HG02759 (cell line): ENCODE data around the gene PPP3CA.

ENCODE experiments used
- ATAC-seq: cut with Tn5 transposase; IDR thresholded peaks from one replicate; pipeline ENCODE4 v1.9.1; 2021; ENCODE audit warnings: mild to moderate bottlenecking, moderate library complexity; ENCODE audit not compliant: unreplicated experiment

PPP3CA gene

DNA sequence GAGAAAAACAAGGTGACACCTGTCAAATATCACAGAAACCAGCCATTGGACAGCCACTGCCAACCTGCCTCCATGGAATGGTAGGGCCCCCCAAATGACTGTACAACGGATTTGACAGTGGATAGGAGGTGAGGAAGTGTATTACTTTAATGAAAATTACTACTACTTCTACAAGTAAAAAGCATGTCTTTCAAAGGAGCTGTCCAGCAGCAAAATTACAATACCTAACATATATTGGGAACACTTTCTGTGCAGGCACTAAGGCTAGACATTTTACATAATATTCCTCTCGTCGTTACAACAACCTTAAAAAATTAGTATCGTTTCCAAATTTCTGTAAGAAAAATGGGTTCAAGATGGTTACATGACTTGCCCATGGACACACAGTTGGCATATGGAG lies 14.9 kb downstream of the PPP3CA start:
- no peak for ATAC-seq

DNA sequence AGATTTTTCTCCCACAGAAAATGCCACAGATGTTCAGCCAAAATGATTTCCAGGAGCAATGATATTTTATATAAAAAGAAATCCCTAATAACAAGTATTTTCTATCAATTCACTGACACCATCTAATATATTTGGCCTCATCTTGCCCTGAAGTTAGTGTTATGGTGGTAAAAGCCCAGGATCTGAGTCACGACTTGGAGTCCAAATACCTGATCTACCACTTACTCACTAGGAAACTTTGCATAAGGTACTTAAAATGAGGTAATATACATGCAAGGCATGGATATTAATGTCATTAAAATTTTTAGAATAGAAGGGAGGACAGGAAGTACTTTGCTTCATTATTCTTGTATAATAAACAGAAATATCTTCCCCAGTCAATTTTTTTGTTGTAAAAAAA lies 16.3 kb downstream of the PPP3CA start:
- no peak for ATAC-seq

DNA sequence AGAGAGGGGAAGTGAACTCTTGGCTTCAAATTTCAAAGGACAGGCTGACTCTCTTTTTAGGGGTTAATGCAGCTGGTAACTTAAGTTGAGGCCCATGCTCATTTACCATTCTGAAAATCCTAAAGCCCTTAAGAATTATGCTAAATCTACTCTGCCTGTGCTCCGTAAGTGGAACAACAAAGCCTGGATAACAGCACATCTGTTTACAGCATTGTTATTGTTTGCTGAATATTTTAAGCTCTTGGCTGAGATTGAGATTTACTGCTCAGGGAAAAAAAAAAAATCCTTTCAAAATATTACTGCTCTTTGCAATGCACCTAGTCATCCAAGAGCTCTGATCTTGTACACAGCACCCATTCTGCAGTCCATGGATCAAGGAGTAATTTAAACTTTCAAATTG lies 17.7 kb downstream of the PPP3CA start:
- no peak for ATAC-seq

DNA sequence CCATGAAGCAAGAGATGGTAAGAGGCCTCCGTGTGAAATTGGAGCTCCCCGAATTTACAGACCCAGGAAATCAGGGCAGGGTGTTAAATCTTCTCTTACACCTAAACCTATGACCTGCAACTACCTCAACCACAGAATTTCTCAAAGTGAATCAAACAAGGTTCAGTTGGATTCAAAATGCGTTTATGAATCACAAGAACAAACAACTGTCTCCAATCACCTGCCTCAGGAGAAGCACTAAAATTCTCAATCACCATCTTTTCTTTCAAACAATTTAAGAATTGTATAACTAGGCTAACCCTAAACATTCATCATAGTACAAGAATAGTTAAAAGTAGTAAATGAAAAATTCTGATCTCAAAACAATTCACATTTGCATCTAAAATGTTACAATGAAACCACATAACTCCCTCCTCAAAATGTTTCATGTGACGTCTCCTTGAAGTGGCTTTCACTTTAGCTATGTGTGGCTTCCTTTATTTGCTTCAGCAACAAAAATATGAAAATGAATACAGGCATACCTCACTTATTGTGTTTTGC lies 19.2 kb downstream of the PPP3CA start:
- peak; percentile 90 for ATAC-seq

DNA sequence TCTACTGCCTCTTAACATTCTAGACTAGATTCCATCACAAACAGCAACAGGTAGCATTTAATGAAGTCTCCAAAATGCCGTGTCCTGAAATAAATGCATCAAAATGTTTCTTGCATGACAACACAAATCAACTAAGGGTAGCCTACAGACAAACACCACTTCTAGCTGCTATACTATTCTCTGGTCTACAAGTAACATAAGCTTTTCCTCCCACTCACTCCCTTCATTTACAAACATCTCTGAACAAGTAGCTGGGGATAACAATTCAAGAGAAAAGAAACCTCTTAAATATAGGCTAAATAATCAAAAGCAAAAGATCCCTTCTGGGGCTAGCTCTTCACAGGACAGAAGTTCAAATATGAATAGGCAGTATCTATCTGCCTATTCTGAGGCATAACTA lies 20.8 kb downstream of the PPP3CA start:
- ATAC-seq: no peak

DNA sequence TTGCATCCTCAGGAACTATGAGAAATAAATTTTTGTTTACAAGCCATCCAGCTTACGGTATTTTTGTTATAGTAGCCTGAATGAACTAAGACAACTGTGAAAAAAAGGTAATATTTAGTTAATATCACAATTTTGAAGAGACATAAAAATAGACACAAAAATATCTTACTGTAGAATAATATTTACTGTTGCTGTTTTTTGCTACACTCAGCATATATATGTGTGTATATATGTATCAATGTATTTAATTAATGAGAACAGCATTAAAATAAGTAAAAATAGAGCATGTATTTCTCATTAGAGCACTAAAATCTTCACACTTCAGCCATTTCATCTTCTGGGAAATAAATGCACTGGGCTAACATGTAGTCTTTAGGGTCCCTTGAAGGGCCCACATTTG lies 24.6 kb downstream of the PPP3CA start:
- ATAC-seq: no peak

DNA sequence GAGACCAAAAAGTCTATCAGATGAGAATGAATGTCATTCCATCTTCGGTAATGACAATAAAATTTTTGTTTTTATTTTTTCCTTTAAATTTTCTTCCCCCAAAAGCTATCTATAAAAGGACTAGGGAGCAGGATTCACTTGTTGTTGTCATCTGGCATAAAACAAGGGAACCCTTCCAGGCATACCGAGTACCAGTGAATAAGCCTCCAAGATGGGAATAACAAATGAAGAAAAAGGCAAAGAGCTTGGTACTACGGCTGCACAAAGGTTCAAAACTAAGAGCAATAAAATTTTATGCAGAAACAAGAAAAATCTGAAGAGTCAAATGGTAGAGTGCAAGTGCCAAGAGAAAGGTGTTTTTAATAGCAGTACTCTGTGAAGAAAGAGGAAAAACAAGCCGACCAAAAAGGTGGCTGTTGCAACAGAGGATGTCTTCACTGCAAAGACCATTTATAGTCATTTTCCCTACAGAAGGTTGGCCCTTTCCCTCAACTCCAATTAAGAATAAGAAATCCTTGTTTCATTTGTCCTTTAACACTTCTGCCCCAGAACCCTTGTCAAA lies 25.8 kb downstream of the PPP3CA start:
- ATAC-seq: no peak

DNA sequence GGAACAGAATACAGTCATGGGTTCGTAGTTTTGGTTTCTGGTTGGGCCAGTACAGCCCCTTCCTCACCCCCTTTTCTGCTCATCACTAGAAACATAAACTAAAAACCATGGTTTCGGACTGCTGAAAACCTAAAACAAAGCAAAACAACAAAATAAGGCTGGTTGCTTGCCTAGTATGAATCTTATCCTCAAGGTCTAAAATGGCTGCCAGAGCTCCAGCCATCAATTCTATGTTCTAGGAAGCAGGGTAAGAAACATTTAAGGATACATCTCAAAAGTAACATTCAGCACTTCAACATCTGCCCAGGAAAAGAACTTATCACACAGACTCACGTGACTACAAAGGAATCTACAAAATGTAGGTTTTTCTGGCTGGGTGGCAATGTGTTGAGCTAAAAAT lies 31.5 kb downstream of the PPP3CA start:
- no peak for ATAC-seq

DNA sequence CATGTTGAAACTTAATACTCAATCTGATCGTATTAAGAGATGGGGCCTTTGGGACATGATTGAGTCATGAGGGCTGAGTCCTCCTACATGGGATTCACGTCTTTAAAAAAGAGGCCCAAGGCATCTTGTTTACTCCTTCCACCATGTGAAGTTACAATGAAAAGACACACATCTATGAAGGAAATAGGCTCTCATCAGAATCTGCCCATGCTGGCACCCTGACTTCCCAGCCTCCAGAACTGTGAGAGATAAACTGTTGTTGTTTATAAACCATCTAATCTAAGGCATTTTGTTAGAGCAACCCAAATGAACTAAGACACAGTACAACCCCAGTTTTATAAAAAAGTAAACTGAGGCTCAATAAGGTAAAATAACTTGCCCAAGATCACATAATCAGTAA lies 32.3 kb downstream of the PPP3CA start:
- no peak for ATAC-seq

DNA sequence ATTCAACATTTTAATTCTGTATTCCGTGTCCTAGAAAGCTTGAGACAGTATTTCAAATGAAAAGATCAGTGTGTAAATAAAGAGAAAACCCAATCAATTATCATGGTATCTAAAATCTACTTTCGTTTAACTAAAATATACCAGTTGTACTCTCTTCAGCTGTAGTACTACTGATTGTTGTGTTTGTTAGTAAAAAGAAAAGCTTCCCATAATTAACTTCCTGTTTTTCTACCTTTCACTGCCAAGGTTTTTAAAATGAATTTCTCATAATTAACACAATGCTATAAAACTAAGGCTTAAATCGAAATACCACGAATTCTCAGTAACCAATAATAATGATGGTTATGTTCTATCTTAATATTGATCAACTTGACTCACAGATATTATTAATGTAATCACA lies 37.4 kb downstream of the PPP3CA start:
- no peak for ATAC-seq

DNA sequence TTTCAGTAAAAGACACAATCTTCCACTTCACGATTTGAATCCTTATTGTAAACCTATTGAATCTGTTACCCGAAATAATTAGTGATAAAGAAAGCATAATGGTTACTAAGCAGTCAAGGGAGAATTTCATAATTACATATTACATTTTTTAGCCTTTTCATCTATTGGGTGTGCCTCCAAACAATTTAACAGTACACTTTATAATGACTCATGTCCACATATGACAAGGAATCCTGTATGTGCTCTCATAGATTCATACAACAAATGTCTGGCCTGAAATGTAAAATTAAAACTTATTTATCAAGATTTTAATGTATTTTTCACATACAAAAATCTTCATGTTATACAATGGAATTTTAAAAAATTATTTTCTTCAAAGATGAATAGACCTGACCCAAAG lies 39.4 kb downstream of the PPP3CA start:
- ATAC-seq: no peak

DNA sequence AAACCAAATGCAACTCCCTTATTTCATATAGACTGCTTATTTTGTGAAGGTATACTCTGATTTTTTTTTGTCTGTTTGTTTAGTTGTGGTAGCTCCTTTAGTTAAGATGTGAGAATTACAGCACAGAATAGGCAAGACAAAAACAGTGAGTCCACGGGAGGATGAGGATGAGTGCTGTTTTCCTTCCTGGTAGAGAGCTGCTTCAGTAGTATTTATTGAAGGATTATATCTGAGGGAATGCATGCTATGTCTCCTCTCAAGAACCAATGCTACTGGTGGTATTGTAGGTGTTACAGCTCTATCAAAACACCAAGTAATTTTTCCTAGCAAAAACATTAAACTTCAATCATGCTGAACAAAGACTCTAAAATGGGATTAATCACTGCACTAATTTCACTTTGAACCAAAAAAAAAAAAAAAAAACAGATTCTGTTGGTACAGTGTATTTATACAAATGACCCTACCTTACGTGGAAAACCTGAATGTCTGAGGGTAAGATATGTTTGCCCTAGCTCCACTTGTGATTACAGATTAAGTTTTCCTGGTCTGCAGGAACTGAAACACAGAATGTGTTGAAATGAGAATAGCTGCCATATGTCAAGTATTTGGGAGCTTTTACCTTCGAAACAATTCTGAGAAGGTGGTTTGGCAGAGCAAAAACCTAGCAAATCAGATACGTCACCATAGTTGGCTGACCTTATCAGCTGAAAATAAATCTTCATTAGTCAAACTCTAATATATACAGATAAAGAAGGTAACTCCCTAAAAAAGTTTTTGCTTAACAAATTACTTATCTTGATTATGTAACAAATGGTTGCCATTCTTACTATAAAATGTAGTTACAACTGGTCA lies 40.3 kb downstream of the PPP3CA start:
- peak; percentile 22 for ATAC-seq

DNA sequence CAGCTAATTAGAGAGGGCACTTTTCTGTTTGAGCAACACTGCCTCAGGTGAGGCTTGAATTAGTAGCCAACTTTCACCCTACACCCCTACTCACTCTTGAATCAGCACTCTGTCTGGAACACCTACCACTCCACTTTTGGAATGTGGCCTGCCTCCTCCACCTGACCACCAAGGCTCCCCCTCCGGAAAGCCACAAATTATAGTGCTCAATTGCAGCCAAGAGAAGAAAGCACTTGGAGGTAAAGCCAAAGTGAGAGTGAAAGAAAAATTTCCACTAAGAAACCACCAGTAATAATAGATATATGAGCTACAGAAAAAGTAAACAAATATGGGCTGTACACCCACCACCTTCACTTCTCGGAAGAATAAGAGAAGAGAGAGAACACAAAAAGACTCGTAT lies 41.1 kb downstream of the PPP3CA start:
- peak; percentile 72 for ATAC-seq

DNA sequence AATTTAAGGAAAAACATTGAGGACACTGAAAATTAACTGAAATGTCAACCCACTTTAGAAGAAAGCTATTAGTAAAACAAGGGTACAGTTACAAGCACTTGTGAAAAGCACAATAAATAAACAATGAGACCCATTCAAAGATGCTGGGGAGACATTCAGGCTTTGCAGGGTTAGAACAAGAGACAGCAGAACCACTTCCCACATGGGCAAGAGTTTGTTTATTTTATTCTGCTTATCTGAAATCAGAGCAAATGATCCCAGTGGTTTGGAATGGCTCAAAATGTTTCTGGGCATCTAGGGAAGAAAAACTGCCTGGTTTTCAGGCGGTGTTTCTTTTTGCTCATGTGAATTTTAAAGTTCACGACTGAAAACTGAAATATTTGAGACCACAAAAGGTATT lies 42.4 kb downstream of the PPP3CA start:
- no peak for ATAC-seq

DNA sequence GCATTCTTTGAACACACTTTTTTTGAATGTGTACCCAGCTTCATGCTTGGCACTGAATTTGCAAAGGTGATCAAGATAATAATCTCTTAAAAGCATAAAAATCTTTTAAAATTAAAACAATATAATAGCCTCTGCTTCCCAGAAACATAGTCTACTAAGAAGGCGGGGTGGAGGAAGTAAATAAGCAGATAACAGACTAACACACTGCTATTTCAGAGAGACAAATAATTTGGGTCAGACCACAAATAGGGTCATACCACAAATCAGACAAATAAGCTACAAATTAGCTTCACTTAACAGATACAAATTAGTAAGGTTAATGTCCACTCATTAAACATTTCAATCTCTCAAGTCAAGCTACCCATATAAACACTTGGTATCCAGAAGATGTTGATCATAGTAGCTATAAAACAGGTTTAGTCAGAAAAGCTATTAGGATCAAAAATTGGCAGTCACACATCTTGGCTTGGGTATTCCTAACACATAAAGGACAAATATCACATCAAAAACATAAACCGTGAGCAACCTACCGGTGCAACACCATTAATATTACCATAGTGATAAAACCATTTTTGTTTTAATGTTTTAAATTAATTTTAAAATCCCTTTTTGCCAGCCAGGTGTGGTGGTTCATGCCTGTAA lies 47.3 kb downstream of the PPP3CA start:
- ATAC-seq: no peak

DNA sequence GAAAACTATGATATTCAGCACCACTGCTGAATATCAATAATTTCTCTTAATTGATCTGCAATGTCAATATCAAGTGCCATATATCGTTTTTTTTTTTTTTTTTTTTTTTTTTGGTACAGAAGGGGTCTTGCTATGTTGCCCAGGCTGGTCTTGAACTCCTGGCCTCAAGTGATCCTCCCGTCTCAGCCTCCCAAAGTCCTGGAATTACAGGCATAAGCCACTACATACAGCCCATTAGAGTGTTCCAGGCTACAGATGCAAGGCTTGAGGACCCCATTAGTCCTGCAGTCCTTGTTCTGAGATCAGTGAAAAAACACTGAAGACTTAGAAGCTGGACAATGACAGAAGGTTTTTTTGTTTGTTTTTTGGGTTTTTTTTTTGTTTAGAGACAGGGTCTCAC lies 48.3 kb downstream of the PPP3CA start:
- no peak for ATAC-seq

DNA sequence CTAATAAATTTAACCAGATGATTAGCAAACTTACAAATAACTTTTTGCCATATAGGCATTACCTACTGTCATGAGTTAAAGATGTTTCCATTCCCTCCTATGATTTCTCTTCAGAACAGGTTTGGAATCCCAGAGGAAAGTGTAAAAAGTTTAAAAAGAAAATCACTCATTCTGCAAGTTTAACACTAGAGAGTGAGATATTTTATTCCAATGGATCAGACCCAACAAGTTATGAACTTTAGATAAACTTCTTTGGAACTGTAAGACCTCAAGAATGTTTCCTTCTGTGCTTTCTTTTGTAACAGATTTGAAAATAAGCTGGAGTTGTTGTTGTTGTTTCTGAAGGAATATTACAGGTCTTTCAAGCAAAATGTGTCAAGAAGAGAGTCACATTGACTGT lies 51.6 kb downstream of the PPP3CA start:
- ATAC-seq: no peak

DNA sequence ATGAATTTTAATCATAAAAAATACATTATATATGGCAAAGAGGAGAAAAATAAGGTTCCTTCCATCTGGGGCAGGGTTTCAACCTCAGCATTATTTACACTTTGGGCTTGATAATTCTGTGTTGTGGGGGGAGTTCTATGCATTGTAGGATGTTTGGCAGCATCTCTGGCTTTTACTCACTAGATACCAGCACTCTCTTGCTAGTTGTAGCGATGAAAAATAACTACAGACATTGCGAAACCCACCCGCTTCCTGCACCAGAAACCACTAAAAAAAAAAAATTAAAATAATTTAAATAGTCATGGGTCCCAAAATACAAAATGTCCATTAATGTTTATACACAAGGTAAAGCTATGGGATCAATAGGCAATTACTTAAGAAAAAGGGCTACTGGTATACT lies 52.7 kb downstream of the PPP3CA start:
- ATAC-seq: no peak

DNA sequence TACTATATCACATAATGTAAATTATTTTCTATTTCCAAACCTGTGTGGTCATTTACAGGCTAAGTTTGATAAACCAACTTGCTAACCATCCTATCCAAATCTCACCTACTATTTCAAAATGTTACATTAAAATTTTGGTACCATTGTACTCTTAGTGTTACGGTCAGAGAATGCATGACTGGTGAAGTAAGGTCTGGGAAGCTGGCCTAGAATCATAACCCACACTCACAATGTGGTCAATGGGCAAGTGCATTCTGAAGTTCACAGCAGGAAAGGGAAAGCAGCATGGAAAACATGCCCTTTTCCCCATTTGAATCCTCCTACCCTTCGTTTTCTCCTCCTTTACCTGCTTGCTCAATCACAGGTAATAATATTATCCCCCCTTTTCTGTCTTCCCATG lies 54.4 kb downstream of the PPP3CA start:
- ATAC-seq: no peak

DNA sequence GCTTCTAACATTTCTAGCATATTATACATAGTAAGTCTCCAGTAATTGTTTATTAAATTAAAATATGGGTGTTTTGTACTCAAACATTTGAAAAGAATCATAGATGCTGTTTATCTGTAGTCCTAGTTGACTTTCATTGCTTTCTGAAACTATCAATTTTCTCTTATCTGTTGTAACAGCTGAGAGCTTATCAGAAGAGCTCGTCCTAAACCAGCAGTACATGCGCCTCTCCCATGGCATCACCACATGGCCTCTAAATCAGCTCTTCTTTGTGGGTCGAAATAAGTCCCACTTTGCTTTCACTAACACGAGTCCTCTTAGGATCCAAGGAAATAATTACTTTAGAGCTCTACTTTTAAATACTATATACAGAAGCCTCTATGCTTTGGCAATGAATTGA lies 55.1 kb downstream of the PPP3CA start:
- ATAC-seq: no peak

DNA sequence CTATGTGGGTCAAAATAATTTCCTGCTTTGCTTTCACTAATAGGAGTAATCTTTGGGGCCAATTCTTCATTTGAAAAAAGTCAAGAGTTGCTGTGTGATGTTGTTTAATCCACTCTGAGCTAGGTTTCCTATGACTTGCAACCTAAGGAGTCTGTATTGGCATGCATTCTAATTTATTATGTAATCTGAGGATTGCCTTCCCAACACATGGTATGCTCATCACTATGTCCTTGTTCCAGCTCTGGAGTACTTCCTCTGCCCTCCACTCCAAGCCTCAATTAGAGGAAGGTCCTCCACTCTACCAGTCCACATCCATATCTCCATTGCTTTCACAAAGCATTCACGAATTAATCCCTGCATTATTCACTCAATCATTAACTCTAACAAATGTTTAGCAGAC lies 56.1 kb downstream of the PPP3CA start:
- ATAC-seq: no peak

DNA sequence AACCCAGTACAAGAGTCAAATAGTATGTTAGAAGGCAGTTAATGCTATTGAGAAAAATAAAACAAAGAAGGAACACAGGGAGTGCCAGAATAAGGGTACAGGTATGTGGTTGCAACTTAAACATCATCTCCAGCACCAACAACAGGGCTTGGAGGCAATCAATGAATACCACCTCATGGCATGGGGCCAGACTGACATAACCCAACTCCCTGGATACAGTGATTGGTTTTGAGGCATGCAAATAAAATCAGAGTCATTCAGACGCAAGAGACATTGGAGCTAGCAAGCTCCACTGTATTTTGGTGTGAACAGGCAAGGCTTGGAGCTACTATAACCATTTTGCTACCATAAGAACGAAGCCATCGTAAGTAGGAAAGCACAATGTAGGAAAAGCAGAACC lies 56.7 kb downstream of the PPP3CA start:
- ATAC-seq: no peak
